ENCODE measurements around the gene SLC27A2. TPM values are rescaled to one million over a fixed set of nuclear protein-coding genes. Genes with fewer than 3 reads are reported as not detected.

Gene SLC27A2
- total RNA-seq, 6 donors from 2014 or later: 0.66 to 18.2 (median 2.5) TPM

GRCh38 chr15:50250760-50251394 is 68.9 kb downstream of the SLC27A2 start:
- 66 to 74% methylated on average over 6 of the region's 6 CpGs for WGBS, 2 donors
- DNase-seq: no peak
- Histone ChIP-seq H3K9me3 (no peaks in the 10 kb centered on the region), H3K4me3 (no peak overlapping the region), H3K27me3 (no peaks in the 10 kb centered on the region), H3K27ac (no peak overlapping the region), H3K4me1 (peaks cover 0 to 10% (median 0%) of the 10 kb centered on the region in 4 donors), H3K36me3 (no peaks in the 10 kb centered on the region)
- no peak for ATAC-seq (ENCODE audit: low FRiP score in 2 of 2)
- TF ChIP-seq POLR2AphosphoS5 (IDR thresholded peaks at IDR 0.05): no peak
- no peak for TF ChIP-seq POLR2A (IDR thresholded peaks at IDR 0.05)
- TF ChIP-seq EP300 (IDR thresholded peaks at IDR 0.05): no peak
- no peak for TF ChIP-seq CTCF (IDR thresholded peaks at IDR 0.05)

- H3K4me3 ChIP-seq: no peak overlapping the region
- ATAC-seq (ENCODE audit: low FRiP score in 2 of 2): no peak
- no peak overlapping the region for H3K27ac ChIP-seq
- H3K27me3 ChIP-seq: no peaks in the 10 kb centered on the region
- WGBS, 2 donors: 93% methylated on average over 11 of the region's 11 CpGs
- no peaks in the 10 kb centered on the region for H3K9me3 ChIP-seq
- H3K4me1 ChIP-seq: peaks cover 0 to 10% (median 0%) of the 10 kb centered on the region in 4 donors
- no peaks in the 10 kb centered on the region for H3K36me3 ChIP-seq
- TF ChIP-seq POLR2A (IDR thresholded peaks at IDR 0.05): no peak
- no peak for TF ChIP-seq CTCF (IDR thresholded peaks at IDR 0.05)
- TF ChIP-seq POLR2AphosphoS5 (IDR thresholded peaks at IDR 0.05): no peak
- TF ChIP-seq EP300 (IDR thresholded peaks at IDR 0.05): no peak
- no peak for DNase-seq
Measured at GRCh38 chr15:50251638-50252182, 69.7 kb downstream of the SLC27A2 start.

GRCh38 chr15:50252556-50252955 is 70.6 kb downstream of the SLC27A2 start:
- DNase-seq (no peak), ATAC-seq (ENCODE audit: low FRiP score in 2 of 2) (no peak)
- H3K4me3 ChIP-seq: no peak overlapping the region
- H3K4me1 ChIP-seq: peaks cover 0 to 9% (median 1%) of the 10 kb centered on the region in 4 donors
- 94 to 95% methylated on average over 8 to 11 of the region's 11 CpGs for WGBS, 2 donors
- no peaks in the 10 kb centered on the region for H3K36me3 ChIP-seq
- no peak overlapping the region for H3K27ac ChIP-seq
- no peak for TF ChIP-seq POLR2AphosphoS5 (IDR thresholded peaks at IDR 0.05)
- TF ChIP-seq CTCF (IDR thresholded peaks at IDR 0.05): no peak
- TF ChIP-seq POLR2A (IDR thresholded peaks at IDR 0.05): no peak
- TF ChIP-seq EP300 (IDR thresholded peaks at IDR 0.05): no peak
- no peaks in the 10 kb centered on the region for H3K9me3 ChIP-seq
- no peaks in the 10 kb centered on the region for H3K27me3 ChIP-seq

- Histone ChIP-seq H3K9me3 (no peaks in the 10 kb centered on the region), H3K27me3 (no peaks in the 10 kb centered on the region), H3K4me1 (peaks cover 0 to 4% (median 0%) of the 10 kb centered on the region in 4 donors), H3K4me3 (no peak overlapping the region), H3K27ac (no peak overlapping the region), H3K36me3 (no peaks in the 10 kb centered on the region)
- no peak for ATAC-seq (ENCODE audit: low FRiP score in 2 of 2)
- DNase-seq: no peak
- TF ChIP-seq CTCF (IDR thresholded peaks at IDR 0.05) (no peak), EP300 (IDR thresholded peaks at IDR 0.05) (no peak), POLR2AphosphoS5 (IDR thresholded peaks at IDR 0.05) (no peak), POLR2A (IDR thresholded peaks at IDR 0.05) (no peak)
- WGBS, 2 donors: 49 to 56% methylated on average over 5 of the region's 5 CpGs
Measured at GRCh38 chr15:50256188-50257041, 74.4 kb downstream of the SLC27A2 start.
